ENCODE results near the gene AKAP12.

AKAP12 gene

GRCh38 chr6:151288712-151289398 lies 49.1 kb downstream of the AKAP12 start:
- Histone ChIP-seq H3K4me1 (peaks cover 15% of the 10 kb centered on the region), H3K9me3 (no peaks in the 10 kb centered on the region), H3K27me3 (no peaks in the 10 kb centered on the region), H3K4me3 (ENCODE audit: low read depth, low read length) (no peak overlapping the region), H3K36me3 (no peaks in the 10 kb centered on the region)
- DNase-seq = peak; percentile 24
- no peak for TF ChIP-seq CTCF (IDR thresholded peaks at IDR 0.05; ENCODE audit: low read depth, low read length)

- H3K9me3 ChIP-seq = no peaks in the 10 kb centered on the region
- H3K27me3 ChIP-seq = no peaks in the 10 kb centered on the region
- no peak for DNase-seq
- H3K4me3 ChIP-seq (ENCODE audit: low read depth, low read length) = no peak overlapping the region
- no peak for TF ChIP-seq CTCF (IDR thresholded peaks at IDR 0.05; ENCODE audit: low read depth, low read length)
- no peaks in the 10 kb centered on the region for H3K36me3 ChIP-seq
- H3K4me1 ChIP-seq = peaks cover 15% of the 10 kb centered on the region
Measured at GRCh38 chr6:151289399-151290007, 49.7 kb downstream of the AKAP12 start.

GRCh38 chr6:151290877-151291721 lies 51.3 kb downstream of the AKAP12 start:
- TF ChIP-seq CTCF (IDR thresholded peaks at IDR 0.05; ENCODE audit: low read depth, low read length) = no peak
- H3K27me3 ChIP-seq = no peaks in the 10 kb centered on the region
- DNase-seq = peak; percentile 68
- H3K4me1 ChIP-seq = peaks cover 15% of the 10 kb centered on the region
- H3K4me3 ChIP-seq (ENCODE audit: low read depth, low read length) = peak overlapping the region; percentile 11; the same call in 1 of the 2 replicates
- no peaks in the 10 kb centered on the region for H3K9me3 ChIP-seq
- no peaks in the 10 kb centered on the region for H3K36me3 ChIP-seq

- no peaks in the 10 kb centered on the region for H3K27me3 ChIP-seq
- 0 out of 2 replicates have a peak overlapping the region, but pooled peaks have one; percentile 1 for H3K4me3 ChIP-seq (ENCODE audit: low read depth, low read length)
- no peaks in the 10 kb centered on the region for H3K36me3 ChIP-seq
- no peak for TF ChIP-seq CTCF (IDR thresholded peaks at IDR 0.05; ENCODE audit: low read depth, low read length)
- no peak for DNase-seq
- H3K9me3 ChIP-seq = no peaks in the 10 kb centered on the region
- peaks cover 15% of the 10 kb centered on the region for H3K4me1 ChIP-seq
Measured at GRCh38 chr6:151291722-151292059, 51.9 kb downstream of the AKAP12 start.

GRCh38 chr6:151292974-151293687 lies 53.4 kb downstream of the AKAP12 start:
- H3K9me3 ChIP-seq = no peaks in the 10 kb centered on the region
- no peak for DNase-seq
- no peaks in the 10 kb centered on the region for H3K36me3 ChIP-seq
- no peaks in the 10 kb centered on the region for H3K27me3 ChIP-seq
- no peak overlapping the region for H3K4me3 ChIP-seq (ENCODE audit: low read depth, low read length)
- no peak for TF ChIP-seq CTCF (IDR thresholded peaks at IDR 0.05; ENCODE audit: low read depth, low read length)
- H3K4me1 ChIP-seq = peaks cover 15% of the 10 kb centered on the region

Data from BE2C (cell line).